K562 (cell line): Measurements from ENCODE around the gene SLCO2A1. TPM values are rescaled to one million over a fixed set of nuclear protein-coding genes. Genes with fewer than 3 reads are reported as not detected.
A peak's percentile ranks its signal among the peaks of the same experiment; 100 is the strongest.

Source experiments
- CBFB ChIP-seq: sonication (generic); formaldehyde crosslinking; IDR thresholded peaks from 2 replicates; pipeline ENCODE4 v1.4.0; 2020; ENCODE audit warnings: mild to moderate bottlenecking, missing genetic modification reagents
- CHD7 ChIP-seq: fragments of 200-600 bp; sonication (generic); IDR thresholded peaks from one replicate; pipeline ENCODE4 v1.6.1; 2012; ENCODE audit warnings: mild to moderate bottlenecking, low read depth, low read length, inconsistent platforms
- DEAF1 ChIP-seq: fragments of 450-650 bp; formaldehyde crosslinking; IDR thresholded peaks from 2 replicates; pipeline ENCODE4 v1.4.0; 2020; ENCODE audit warnings: mild to moderate bottlenecking, moderate library complexity
- ETV5 ChIP-seq: sonication (generic); formaldehyde crosslinking; IDR thresholded peaks from 2 replicates; pipeline ENCODE4 v1.4.0; 2020; ENCODE audit warnings: low read depth, mild to moderate bottlenecking, missing genetic modification reagents
- ETV6 ChIP-seq, 3 experiments: fragments of 150-350 bp in 1 of 3; sonication (generic) in 1 of 3; formaldehyde crosslinking in 1 of 3; IDR thresholded peaks; 2 replicates each; pipeline versions ENCODE4 v1.6.1 to v1.8.0; 2014 to 2022; ENCODE audit warnings: borderline replicate concordance in 2 of 3, low read depth in 2 of 3, antibody characterized with exemption in 1 of 3, low read length in 1 of 3, mild to moderate bottlenecking in 1 of 3, missing genetic modification reagents in 1 of 3
- MTA1 ChIP-seq: fragments of 450-650 bp; IDR thresholded peaks from 2 replicates; pipeline ENCODE4 v1.6.1; 2017; ENCODE audit warnings: borderline replicate concordance
- PHTF2 ChIP-seq: fragments of 250-450 bp; sonication (Bioruptor Pico); IDR thresholded peaks from 2 replicates; pipeline ENCODE4 v1.5.0; 2021; ENCODE audit warnings: mild to moderate bottlenecking
- PRPF4 ChIP-seq: fragments of 200-400 bp; formaldehyde crosslinking; IDR thresholded peaks from one replicate; pipeline ENCODE4 v1.6.1; 2017; ENCODE audit warnings: low read length, low read depth, mild to moderate bottlenecking; ENCODE audit not compliant: insufficient read depth, poor library complexity, severe bottlenecking
- RFX7 ChIP-seq: fragments of 250-450 bp; sonication (Bioruptor Pico); IDR thresholded peaks from 2 replicates; pipeline ENCODE4 v1.5.1; 2021; ENCODE audit warnings: mild to moderate bottlenecking
- SIRT6 ChIP-seq: IDR thresholded peaks from one replicate; pipeline ENCODE4 v1.6.1; 2012; ENCODE audit warnings: low read depth, mild to moderate bottlenecking, control low read depth, inconsistent platforms, low read length, moderate library complexity
- TSHZ1 ChIP-seq: fragments of 250-450 bp; sonication (Bioruptor Pico); IDR thresholded peaks from 2 replicates; pipeline ENCODE4 v1.4.0; 2020; ENCODE audit warnings: mild to moderate bottlenecking, moderate library complexity
- polyA plus RNA-seq, 8 experiments: library from polyadenylated mRNA; depleted of rRNA in 4 of 8; stranded (reverse) in 5 of 8; unstranded in 3 of 8; fragments of >200 nt; fragmentation: Nextera tagmentation in 2 of 8; fragmentation: Illumina TruSeq in 1 of 8; extraction: Ambion mirVana in 2 of 8; extraction: Trizol in 1 of 8; gene quantifications; 2 replicates each; pipeline versions ENCODE4 v1.2.1 to v1.2.3, GENCODE V29; 2011 to 2014; ENCODE audit warnings: inconsistent platforms in 1 of 8, missing spikeins in 1 of 8
- total RNA-seq, 7 experiments: library from RNA; depleted of rRNA in 6 of 7; stranded (reverse); fragments of >200 nt in 6 of 7; fragmentation: Illumina TruSeq in 2 of 7; extraction: Trizol in 2 of 7; gene quantifications; 2 replicates each; pipeline versions ENCODE4 v1.2.1 to v1.2.3, GENCODE V29; 2011 to 2021; ENCODE audit warnings: low replicate concordance in 1 of 7

Gene SLCO2A1
- total and polyA plus RNA-seq, 9 of the 15 experiments (the other 6 are each of a cell fraction or from before 2014, with no cell fraction given): 0.16 to 1.0 TPM; not detected in 7

GRCh38 chr3:133943639-133944141 lies 86.0 kb downstream of the SLCO2A1 start (continued):
- no peak for TF ChIP-seq TSHZ1
- no peak for TF ChIP-seq CHD7
- TF ChIP-seq ETV6 (IDR thresholded peaks at IDR 0.05; ENCODE audit: borderline replicate concordance in 1 of 2, low read depth in 2 of 2, low read length in 1 of 2): no peak
- TF ChIP-seq ETV6 (CRISPR knock-in tag; IDR thresholded peaks at IDR 0.05; ENCODE audit: borderline replicate concordance): no peak
- no peak for TF ChIP-seq PHTF2 (CRISPR knock-in tag)
- no peak for TF ChIP-seq DEAF1
- TF ChIP-seq PRPF4: no peak
- TF ChIP-seq SIRT6: no peak
- TF ChIP-seq CBFB (CRISPR knock-in tag): peak; percentile 76
- TF ChIP-seq MTA1: no peak
- no peak for TF ChIP-seq RFX7
- TF ChIP-seq ETV5 (CRISPR knock-in tag): no peak
